Fibroblast of lung (primary cell): ENCODE results near the gene C3orf33. TPM values are rescaled to one million over a fixed set of nuclear protein-coding genes. Genes with fewer than 3 reads are reported as not detected.

ENCODE experiments used
- DNase-seq, 2 donors: peaks; one replicate each; pipeline versions ENCODE4 v3.0.0 to v3.0.0-alpha.2; 2010; ENCODE audit warnings: low read depth in 2 of 2
- H2AFZ ChIP-seq: 2 replicates; pipeline ENCODE4 v1.5.1; 2012; ENCODE audit warnings: low read length, control low read depth, inconsistent platforms
- H3K27ac ChIP-seq: 2 replicates; pipeline ENCODE4 v1.5.1; 2011; ENCODE audit warnings: low read length, control low read depth; ENCODE audit not compliant: insufficient read depth
- H3K27me3 ChIP-seq: 2 replicates; pipeline ENCODE4 v1.5.1; 2011; ENCODE audit warnings: mild to moderate bottlenecking, low read length; ENCODE audit not compliant: control insufficient read depth, insufficient read depth
- H3K36me3 ChIP-seq: 2 replicates; pipeline ENCODE4 v1.5.1; 2011; ENCODE audit warnings: low read length; ENCODE audit not compliant: control insufficient read depth, insufficient read depth
- H3K4me1 ChIP-seq: 2 replicates; pipeline ENCODE4 v1.5.1; 2011; ENCODE audit warnings: low read length; ENCODE audit not compliant: control insufficient read depth, insufficient read depth; ENCODE audit errors: extremely low read depth
- H3K4me2 ChIP-seq: 2 replicates; pipeline ENCODE4 v1.5.1; 2011; ENCODE audit warnings: low read length, control low read depth; ENCODE audit not compliant: insufficient read depth; ENCODE audit errors: extremely low read depth
- H3K4me3 ChIP-seq, 4 experiments: fragments of 200-600 bp in 1 of 4; sonication (generic) in 1 of 4; replicated peaks in 1 of 4; 2 replicates each; pipeline ENCODE4 v1.5.1; 2011 to 2016; ENCODE audit warnings: low read length in 4 of 4, low read depth in 3 of 4, mild to moderate bottlenecking in 3 of 4, control low read depth in 2 of 4, inconsistent platforms in 1 of 4, mixed read lengths in 1 of 4; ENCODE audit not compliant: insufficient read depth in 1 of 4; ENCODE audit errors: control extremely low read depth in 1 of 4
- H3K79me2 ChIP-seq: 2 replicates; pipeline ENCODE4 v1.5.1; 2012; ENCODE audit warnings: mild to moderate bottlenecking, low read length, inconsistent platforms; ENCODE audit not compliant: control insufficient read depth, insufficient read depth
- H3K9ac ChIP-seq: 2 replicates; pipeline ENCODE4 v1.5.1; 2011; ENCODE audit warnings: mild to moderate bottlenecking, low read length, control low read depth; ENCODE audit not compliant: insufficient read depth
- H3K9me3 ChIP-seq: 2 replicates; pipeline ENCODE4 v1.5.1; 2012; ENCODE audit warnings: low read depth, low read length; ENCODE audit not compliant: control insufficient read depth, insufficient read depth
- H4K20me1 ChIP-seq: 2 replicates; pipeline ENCODE4 v1.5.1; 2011; ENCODE audit warnings: low read length; ENCODE audit not compliant: control insufficient read depth, insufficient read depth; ENCODE audit errors: extremely low read depth
- CTCF ChIP-seq, 2 donors: IDR thresholded peaks in 1 of 2; conservative IDR thresholded peaks in 1 of 2; 1 replicate in 1 of 2; 2 replicates in 1 of 2; pipeline ENCODE4 v1.5.1; 2011 to 2012; ENCODE audit warnings: low read length in 2 of 2, control low read depth in 1 of 2, inconsistent platforms in 1 of 2, low read depth in 1 of 2, mild to moderate bottlenecking in 1 of 2
- EZH2 ChIP-seq: IDR thresholded peaks from 2 replicates; pipeline ENCODE4 v1.5.1; 2012; ENCODE audit warnings: low read length, control low read depth, mild to moderate bottlenecking; ENCODE audit errors: missing control alignments
- polyA plus RNA-seq, 2 donors: library from polyadenylated mRNA; depleted of rRNA in 1 of 2; stranded (reverse) in 1 of 2; unstranded in 1 of 2; fragments of >200 nt; gene quantifications; 2 replicates each; pipeline ENCODE4 v1.2.1, GENCODE V29; 2011 to 2012; ENCODE audit warnings: missing spikeins in 1 of 2
- total RNA-seq: library from RNA; depleted of rRNA; stranded (reverse); fragments of >200 nt; gene quantifications from 2 replicates; pipeline ENCODE4 v1.2.1, GENCODE V29; 2014

C3orf33 gene
- total and polyA plus RNA-seq, 2 donors (not counting 1 experiment from before 2014, with no cell fraction given) = 3.3 to 3.6 TPM

GRCh38 chr3:155746703-155747102 is 59.4 kb downstream of the C3orf33 start:
- Histone ChIP-seq H3K4me3 (no peak overlapping the region), H3K36me3 (no peaks in the 10 kb centered on the region), H3K4me2 (no peak overlapping the region), H3K79me2 (no peaks in the 10 kb centered on the region), H3K9me3 (no peaks in the 10 kb centered on the region), H3K27ac (no peak overlapping the region), H3K4me1 (peaks cover 2% of the 10 kb centered on the region), H3K27me3 (no peaks in the 10 kb centered on the region), H4K20me1 (no peaks in the 10 kb centered on the region), H2AFZ (no peak overlapping the region), H3K9ac (no peak overlapping the region)
- TF ChIP-seq CTCF (conservative IDR thresholded peaks at IDR 0.05 in 1 of 2, IDR thresholded peaks at IDR 0.05 in 1 of 2; ENCODE audit: low read depth in 1 of 2, low read length in 2 of 2) (no peak), EZH2 (no peak)
- no peak for DNase-seq

DNA sequence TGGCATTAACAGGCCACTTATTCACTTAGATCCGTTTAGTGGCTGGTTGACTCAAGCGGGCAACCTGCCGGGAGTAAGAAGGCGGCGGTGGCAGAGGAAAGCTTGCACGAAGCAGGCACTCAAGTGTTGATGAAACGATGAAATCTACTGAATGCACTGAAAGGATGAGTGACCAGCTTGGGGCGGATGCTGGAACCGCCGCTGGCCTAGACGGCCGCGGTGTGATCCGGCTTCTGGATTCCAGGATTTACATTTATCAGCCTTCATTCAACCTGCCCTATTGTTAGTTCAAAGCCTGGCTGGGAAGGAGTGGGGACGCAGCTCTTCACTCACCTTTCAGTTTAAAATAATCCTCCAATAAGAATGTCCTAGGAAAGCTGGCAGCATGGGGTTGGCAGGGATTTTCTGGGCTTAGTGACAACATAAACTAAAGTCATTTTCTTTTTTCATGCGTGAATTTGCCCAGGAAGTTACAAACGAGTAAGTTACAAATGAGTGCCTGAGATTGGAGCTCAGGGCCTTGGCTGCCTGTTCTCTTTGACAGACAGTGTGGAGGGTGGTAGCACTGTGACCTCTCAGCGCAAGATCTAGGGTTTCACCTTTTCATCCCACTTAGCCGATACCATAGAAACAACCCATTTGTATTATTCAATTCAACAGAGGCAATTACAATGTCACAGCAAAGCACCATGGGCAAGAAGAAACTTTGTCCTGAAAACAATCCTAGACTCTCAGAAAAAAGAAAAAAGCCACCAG is 60.1 kb downstream of the C3orf33 start:
- H3K27me3 ChIP-seq = no peaks in the 10 kb centered on the region
- H2AFZ ChIP-seq = no peak overlapping the region
- no peak overlapping the region for H3K9ac ChIP-seq
- H3K36me3 ChIP-seq = no peaks in the 10 kb centered on the region
- no peak overlapping the region for H3K4me2 ChIP-seq
- no peaks in the 10 kb centered on the region for H4K20me1 ChIP-seq
- H3K27ac ChIP-seq = no peak overlapping the region
- H3K4me1 ChIP-seq = peaks cover 2% of the 10 kb centered on the region
- peak in 1 of 2 donors; percentile 50 for DNase-seq
- TF ChIP-seq EZH2 = no peak
- TF ChIP-seq CTCF (conservative IDR thresholded peaks at IDR 0.05 in 1 of 2, IDR thresholded peaks at IDR 0.05 in 1 of 2; ENCODE audit: low read depth in 1 of 2, low read length in 2 of 2) = no peak
- H3K4me3 ChIP-seq = no peak overlapping the region
- H3K9me3 ChIP-seq = no peaks in the 10 kb centered on the region
- H3K79me2 ChIP-seq = no peaks in the 10 kb centered on the region

GRCh38 chr3:155744626-155745324 is 61.3 kb downstream of the C3orf33 start, which contains the start of gene PLCH1:
Gene PLCH1, minus strand, starts transcription at chr3:155745071. Its CDS starts 40,847 bp downstream, at chr3:155704224.
- peak within 1 kb of the TSS; percentile 67 to 85 (median 75) for H3K4me3 ChIP-seq
- DNase-seq = peak; percentile 48 to 74
- peaks cover 2% of the 10 kb centered on the region for H3K4me1 ChIP-seq
- H3K9me3 ChIP-seq = no peaks in the 10 kb centered on the region
- peak within 1 kb of the TSS; percentile 93 for H2AFZ ChIP-seq
- H3K36me3 ChIP-seq = no peaks in the 10 kb centered on the region
- no peak within 1 kb of the TSS for H3K9ac ChIP-seq
- TF ChIP-seq EZH2 = no peak
- no peak for TF ChIP-seq CTCF (conservative IDR thresholded peaks at IDR 0.05 in 1 of 2, IDR thresholded peaks at IDR 0.05 in 1 of 2; ENCODE audit: low read depth in 1 of 2, low read length in 2 of 2)
- H4K20me1 ChIP-seq = no peaks in the 10 kb centered on the region
- H3K79me2 ChIP-seq = no peaks in the 10 kb centered on the region
- no peak within 1 kb of the TSS for H3K27ac ChIP-seq
- peak within 1 kb of the TSS; percentile 98 for H3K4me2 ChIP-seq
- no peaks in the 10 kb centered on the region for H3K27me3 ChIP-seq
